IPS DF 6.9 (cell line): ENCODE results near the gene IGSF8.
"Not testable (repeated sequence)": the region's sequence is repeated elsewhere in the genome, so short reads cannot be mapped to it uniquely, and the experiment has no call there.

Source experiments
- DNase-seq: peaks from one replicate; pipeline ENCODE4 v3.0.0-alpha.2; 2013; ENCODE audit warnings: low read depth, low spot score
- H3K27ac ChIP-seq: one replicate; pipeline ENCODE4 v1.5.1; 2013; ENCODE audit warnings: low read length, control low read depth
- H3K27me3 ChIP-seq: 2 replicates; pipeline ENCODE4 v1.6.1; 2013; ENCODE audit warnings: mild to moderate bottlenecking, low read length; ENCODE audit not compliant: control insufficient read depth, insufficient read depth
- H3K36me3 ChIP-seq: 2 replicates; pipeline ENCODE4 v1.6.1; 2013; ENCODE audit warnings: low read length; ENCODE audit not compliant: control insufficient read depth, insufficient read depth
- H3K4me1 ChIP-seq: 2 replicates; pipeline ENCODE4 v1.6.1; 2013; ENCODE audit warnings: low read length; ENCODE audit not compliant: control insufficient read depth, insufficient read depth
- H3K4me3 ChIP-seq: 2 replicates; pipeline ENCODE4 v1.5.1; 2013; ENCODE audit warnings: mild to moderate bottlenecking, low read length
- H3K9me3 ChIP-seq: 2 replicates; pipeline ENCODE4 v1.6.1; 2013; ENCODE audit warnings: low read length, inconsistent platforms; ENCODE audit not compliant: control insufficient read depth, insufficient read depth
- WGBS: extraction: QIAGEN DNeasy Blood & Tissue Kit; methylation state at CpG from one replicate; pipeline ENCODE4 v1.1.7; 2013; ENCODE audit warnings: mixed read lengths, missing lambda C conversion rate; ENCODE audit not compliant: insufficient read length, insufficient coverage; 5-methylcytosine and 5-hydroxymethylcytosine counted together

IGSF8 gene

GRCh38 chr1:160127381-160127780 lies 29.0 kb upstream of the IGSF8 start:
- no CpG with 5 or more reads among the region's 9 CpGs for WGBS
- Histone ChIP-seq H3K4me1 (no peaks in the 10 kb centered on the region; the same call in 1 of the 2 replicates), H3K27me3 (no peaks in the 10 kb centered on the region), H3K4me3 (no peak overlapping the region), H3K9me3 (no peaks in the 10 kb centered on the region), H3K36me3 (peaks cover 3% of the 10 kb centered on the region; the same call in 1 of the 2 replicates), H3K27ac (no peak overlapping the region)
- DNase-seq = no peak

DNA sequence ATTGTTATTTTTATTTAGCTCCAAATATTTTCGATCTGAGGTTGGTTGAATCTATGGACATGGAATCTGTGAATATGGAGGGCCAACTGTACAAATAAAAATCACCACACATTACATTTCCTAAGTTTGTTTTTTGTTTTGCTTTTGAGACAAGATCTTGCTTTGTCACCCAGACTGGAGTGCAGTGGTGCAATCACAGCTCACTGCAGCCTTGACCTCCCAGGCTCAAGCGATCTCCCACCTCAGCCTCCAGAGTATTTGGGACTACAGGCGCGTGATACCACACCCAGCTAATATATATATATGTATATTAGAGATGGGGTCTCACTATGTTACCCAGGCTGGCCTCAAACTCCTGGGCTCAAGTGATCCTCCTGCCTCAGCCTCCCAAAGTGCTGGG lies 27.9 kb upstream of the IGSF8 start:
- not testable (repeated sequence) for H3K9me3 ChIP-seq, H3K4me3 ChIP-seq, H3K4me1 ChIP-seq, H3K27ac ChIP-seq, H3K36me3 ChIP-seq, DNase-seq, H3K27me3 ChIP-seq
- WGBS = no CpG with 5 or more reads among the region's 4 CpGs

GRCh38 chr1:160125746-160126145 lies 27.3 kb upstream of the IGSF8 start:
- no peaks in the 10 kb centered on the region for H3K27me3 ChIP-seq
- no peak overlapping the region for H3K27ac ChIP-seq
- no peak for DNase-seq
- no CpG with 5 or more reads among the region's 1 CpG for WGBS
- no peaks in the 10 kb centered on the region; the same call in 1 of the 2 replicates for H3K4me1 ChIP-seq
- H3K36me3 ChIP-seq = peaks cover 3% of the 10 kb centered on the region; the same call in 1 of the 2 replicates
- H3K4me3 ChIP-seq = no peak overlapping the region
- H3K9me3 ChIP-seq = no peaks in the 10 kb centered on the region

DNA sequence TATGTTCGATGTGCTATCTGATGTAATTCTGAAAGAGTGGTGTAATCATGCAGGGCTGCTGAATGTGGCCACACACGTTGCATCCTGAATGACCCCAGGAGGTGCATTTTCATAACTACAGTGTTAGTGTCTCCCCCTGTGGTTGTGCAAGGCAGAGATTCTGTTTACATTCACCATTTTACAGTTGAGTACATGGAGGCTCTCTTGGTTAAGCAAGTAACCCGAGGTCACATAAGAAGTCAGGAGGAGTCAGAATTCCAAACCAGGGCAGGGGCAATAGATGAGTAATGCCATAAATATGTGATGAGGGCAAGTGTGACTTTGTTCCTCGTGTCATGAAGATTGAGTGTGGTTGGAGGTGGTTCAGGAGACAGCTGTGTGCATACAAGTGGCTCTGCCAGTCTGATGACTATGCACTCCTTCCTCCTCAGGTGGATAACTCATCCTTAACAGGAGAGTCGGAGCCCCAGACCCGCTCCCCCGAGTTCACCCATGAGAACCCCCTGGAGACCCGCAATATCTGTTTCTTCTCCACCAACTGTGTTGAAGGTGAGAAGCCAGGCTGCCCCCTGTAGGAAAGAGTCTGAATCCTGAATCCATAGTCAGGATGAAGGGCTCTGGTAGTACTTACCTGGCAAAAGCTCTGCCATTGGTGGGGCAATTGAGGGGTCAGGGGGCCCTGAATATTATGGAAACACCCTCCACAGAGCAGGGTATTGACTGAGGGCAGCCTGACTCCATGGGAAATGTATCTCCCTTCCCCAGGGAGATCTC lies 26.5 kb upstream of the IGSF8 start:
- DNase-seq = no peak
- H3K4me1 ChIP-seq = no peaks in the 10 kb centered on the region; the same call in 1 of the 2 replicates
- H3K4me3 ChIP-seq = no peak overlapping the region
- H3K9me3 ChIP-seq = no peaks in the 10 kb centered on the region
- peaks cover 3% of the 10 kb centered on the region; the same call in 1 of the 2 replicates for H3K36me3 ChIP-seq
- no peak overlapping the region for H3K27ac ChIP-seq
- no peaks in the 10 kb centered on the region for H3K27me3 ChIP-seq
- WGBS = no CpG with 5 or more reads among the region's 8 CpGs

DNA sequence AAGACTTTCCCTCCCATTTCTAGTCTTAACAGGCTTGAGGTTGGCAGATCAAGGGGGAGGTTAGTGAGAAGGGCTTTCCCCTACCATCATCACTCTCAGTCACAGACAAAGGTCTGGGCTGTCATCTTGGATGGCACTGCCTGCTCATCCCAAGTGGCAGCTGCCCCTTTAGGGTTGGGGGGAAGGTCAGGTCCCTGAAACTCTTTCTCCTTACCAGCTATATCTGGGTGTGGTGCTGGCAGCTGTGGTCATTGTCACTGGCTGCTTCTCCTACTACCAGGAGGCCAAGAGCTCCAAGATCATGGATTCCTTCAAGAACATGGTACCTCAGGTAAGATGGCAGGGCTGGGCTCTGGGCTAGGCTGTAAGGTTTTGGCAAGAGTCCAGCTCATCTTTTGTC lies 25.3 kb upstream of the IGSF8 start:
- no peak overlapping the region for H3K27ac ChIP-seq
- no peaks in the 10 kb centered on the region for H3K9me3 ChIP-seq
- no peaks in the 10 kb centered on the region for H3K27me3 ChIP-seq
- no peak overlapping the region for H3K4me3 ChIP-seq
- H3K36me3 ChIP-seq = 0 out of 2 replicates have a peak, but pooled peaks cover 3% of the 10 kb centered on the region
- no peak for DNase-seq
- no peaks in the 10 kb centered on the region; the same call in 1 of the 2 replicates for H3K4me1 ChIP-seq

GRCh38 chr1:160122978-160123495 lies 24.6 kb upstream of the IGSF8 start:
- Histone ChIP-seq H3K27me3 (no peaks in the 10 kb centered on the region), H3K4me1 (no peaks in the 10 kb centered on the region; the same call in 1 of the 2 replicates), H3K4me3 (no peak overlapping the region), H3K27ac (no peak overlapping the region), H3K36me3 (0 out of 2 replicates have a peak, but pooled peaks cover 3% of the 10 kb centered on the region), H3K9me3 (no peaks in the 10 kb centered on the region)
- no peak for DNase-seq
- no CpG with 5 or more reads among the region's 16 CpGs for WGBS

GRCh38 chr1:160121388-160121787 lies 23.0 kb upstream of the IGSF8 start:
- peaks cover 3% of the 10 kb centered on the region for H3K4me1 ChIP-seq

DNA sequence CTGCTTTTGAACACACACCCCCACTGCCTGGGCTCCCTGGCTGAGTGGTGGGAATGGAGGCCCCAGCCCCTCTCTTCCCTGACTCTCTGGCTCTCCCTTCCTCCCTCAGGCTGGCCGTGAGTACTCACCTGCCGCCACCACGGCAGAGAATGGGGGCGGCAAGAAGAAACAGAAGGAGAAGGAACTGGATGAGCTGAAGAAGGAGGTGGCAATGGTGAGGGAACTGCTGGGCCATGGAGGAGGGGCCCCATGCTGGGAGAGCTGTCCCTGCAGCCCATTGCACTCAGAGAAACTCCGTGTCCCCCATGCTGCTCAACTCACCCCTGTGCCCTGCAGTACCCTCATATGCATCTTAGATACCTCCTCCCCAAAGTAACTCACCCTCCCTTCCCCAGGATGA lies 22.4 kb upstream of the IGSF8 start:
- H3K36me3 ChIP-seq = no peaks in the 10 kb centered on the region
- peaks cover 7% of the 10 kb centered on the region for H3K4me1 ChIP-seq
- no peak for DNase-seq
- no peak overlapping the region for H3K4me3 ChIP-seq
- no CpG with 5 or more reads among the region's 5 CpGs for WGBS
- H3K27me3 ChIP-seq = no peaks in the 10 kb centered on the region
- no peak overlapping the region for H3K27ac ChIP-seq
- H3K9me3 ChIP-seq = no peaks in the 10 kb centered on the region

More at GRCh38 chr1:160121388-160121787, 23.0 kb upstream of the IGSF8 start:
- no peaks in the 10 kb centered on the region for H3K27me3 ChIP-seq
- WGBS = no CpG with 5 or more reads among the region's 1 CpG
- H3K27ac ChIP-seq = no peak overlapping the region
- DNase-seq = no peak
- H3K9me3 ChIP-seq = no peaks in the 10 kb centered on the region
- no peaks in the 10 kb centered on the region for H3K36me3 ChIP-seq
- no peak overlapping the region for H3K4me3 ChIP-seq

- no peaks in the 10 kb centered on the region for H3K27me3 ChIP-seq
- no peaks in the 10 kb centered on the region for H3K36me3 ChIP-seq
- no peak for DNase-seq
- H3K27ac ChIP-seq = no peak overlapping the region
- no peaks in the 10 kb centered on the region for H3K9me3 ChIP-seq
- WGBS = no CpG with 5 or more reads among the region's 3 CpGs
- peaks cover 12% of the 10 kb centered on the region for H3K4me1 ChIP-seq
- no peak overlapping the region for H3K4me3 ChIP-seq
Observed at GRCh38 chr1:160118928-160119327, 20.5 kb upstream of the IGSF8 start.

- Histone ChIP-seq H3K9me3 (no peaks in the 10 kb centered on the region), H3K4me1 (peaks cover 13% of the 10 kb centered on the region), H3K27ac (no peak overlapping the region), H3K36me3 (no peaks in the 10 kb centered on the region), H3K27me3 (no peaks in the 10 kb centered on the region), H3K4me3 (no peak overlapping the region)
- no peak for DNase-seq
- WGBS = no CpG with 5 or more reads among the region's 8 CpGs
Observed at GRCh38 chr1:160117709-160118183, 19.3 kb upstream of the IGSF8 start.
